Myocyte (in vitro differentiated cells): Measurements from ENCODE around the gene PCDHA4. TPM values are rescaled to one million over a fixed set of nuclear protein-coding genes. Genes with fewer than 3 reads are reported as not detected.

ENCODE experiments used
- DNase-seq: peaks from one replicate; pipeline ENCODE4 v3.0.0-alpha.2; 2012; ENCODE audit warnings: low read depth
- total RNA-seq: library from RNA; depleted of rRNA; stranded (reverse); fragments of >200 nt; gene quantifications from 2 replicates; pipeline ENCODE4 v1.2.3, GENCODE V29; 2014

The PCDHA4 gene
- total RNA-seq, 1 donor from 2014 or later, result 1.4 TPM

DNA sequence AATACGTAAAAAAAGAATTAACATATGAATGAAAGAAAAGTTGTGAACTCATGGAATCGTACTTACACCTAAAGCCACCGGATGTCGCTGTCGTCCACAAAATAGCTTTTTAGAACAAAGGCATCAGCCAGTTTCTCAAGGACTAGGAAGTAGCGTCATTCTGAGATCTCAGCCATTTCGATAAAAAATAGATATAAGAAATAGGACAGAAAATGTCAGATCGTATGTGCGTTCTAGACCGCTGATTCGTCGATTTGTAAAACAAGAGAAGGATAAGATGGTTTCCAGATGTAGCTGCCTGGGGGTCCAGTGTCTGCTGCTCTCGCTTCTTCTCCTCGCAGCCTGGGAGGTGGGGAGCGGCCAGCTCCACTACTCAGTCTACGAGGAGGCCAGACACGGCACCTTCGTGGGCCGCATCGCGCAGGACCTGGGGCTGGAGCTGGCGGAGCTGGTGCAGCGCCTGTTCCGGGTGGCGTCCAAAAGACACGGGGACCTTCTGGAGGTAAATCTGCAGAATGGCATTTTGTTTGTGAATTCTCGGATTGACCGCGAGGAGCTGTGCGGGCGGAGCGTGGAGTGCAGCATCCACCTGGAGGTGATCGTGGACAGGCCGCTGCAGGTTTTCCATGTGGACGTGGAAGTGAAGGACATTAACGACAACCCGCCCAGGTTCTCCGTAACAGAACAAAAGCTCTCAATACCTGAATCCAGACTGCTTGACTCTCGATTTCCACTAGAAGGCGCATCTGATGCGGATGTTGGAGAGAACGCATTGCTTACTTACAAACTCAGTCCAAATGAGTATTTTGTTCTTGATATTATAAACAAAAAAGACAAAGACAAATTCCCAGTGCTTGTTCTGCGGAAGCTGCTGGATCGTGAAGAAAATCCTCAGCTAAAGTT is 49.2 kb downstream of the PCDHA4 start, which contains the start of gene PCDHA10:
PCDHA10 (plus strand) TSS at position 126 of the 903 bp plus-strand sequence; CDS start at position 278, 152 bp downstream.
- DNase-seq, result peak; percentile 2

DNA sequence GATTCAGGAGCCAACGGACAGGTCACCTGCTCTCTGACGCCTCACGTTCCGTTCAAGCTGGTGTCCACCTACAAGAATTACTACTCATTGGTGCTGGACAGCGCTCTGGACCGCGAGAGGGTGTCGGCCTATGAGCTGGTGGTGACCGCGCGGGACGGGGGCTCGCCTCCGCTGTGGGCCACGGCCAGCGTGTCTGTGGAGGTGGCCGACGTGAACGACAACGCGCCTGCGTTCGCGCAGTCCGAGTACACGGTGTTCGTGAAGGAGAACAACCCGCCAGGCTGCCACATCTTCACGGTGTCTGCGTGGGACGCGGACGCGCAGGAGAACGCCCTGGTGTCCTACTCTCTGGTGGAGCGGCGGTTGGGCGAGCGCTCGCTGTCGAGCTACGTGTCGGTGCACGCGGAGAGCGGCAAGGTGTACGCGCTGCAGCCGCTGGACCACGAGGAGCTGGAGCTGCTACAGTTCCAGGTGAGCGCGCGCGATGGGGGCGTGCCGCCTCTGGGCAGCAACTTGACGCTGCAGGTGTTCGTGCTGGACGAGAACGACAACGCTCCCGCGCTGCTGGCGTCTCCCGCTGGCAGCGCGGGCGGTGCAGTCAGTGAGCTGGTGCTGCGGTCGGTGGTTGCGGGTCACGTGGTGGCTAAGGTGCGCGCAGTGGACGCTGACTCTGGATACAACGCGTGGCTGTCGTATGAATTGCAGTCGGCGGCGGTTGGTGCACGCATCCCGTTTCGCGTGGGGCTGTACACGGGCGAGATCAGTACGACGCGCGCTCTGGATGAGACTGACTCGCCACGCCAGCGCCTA is 50.5 kb downstream of the PCDHA4 start:
- no peak for DNase-seq

GRCh38 chr5:140857987-140858240 is 51.0 kb downstream of the PCDHA4 start:
- no peak for DNase-seq

DNA sequence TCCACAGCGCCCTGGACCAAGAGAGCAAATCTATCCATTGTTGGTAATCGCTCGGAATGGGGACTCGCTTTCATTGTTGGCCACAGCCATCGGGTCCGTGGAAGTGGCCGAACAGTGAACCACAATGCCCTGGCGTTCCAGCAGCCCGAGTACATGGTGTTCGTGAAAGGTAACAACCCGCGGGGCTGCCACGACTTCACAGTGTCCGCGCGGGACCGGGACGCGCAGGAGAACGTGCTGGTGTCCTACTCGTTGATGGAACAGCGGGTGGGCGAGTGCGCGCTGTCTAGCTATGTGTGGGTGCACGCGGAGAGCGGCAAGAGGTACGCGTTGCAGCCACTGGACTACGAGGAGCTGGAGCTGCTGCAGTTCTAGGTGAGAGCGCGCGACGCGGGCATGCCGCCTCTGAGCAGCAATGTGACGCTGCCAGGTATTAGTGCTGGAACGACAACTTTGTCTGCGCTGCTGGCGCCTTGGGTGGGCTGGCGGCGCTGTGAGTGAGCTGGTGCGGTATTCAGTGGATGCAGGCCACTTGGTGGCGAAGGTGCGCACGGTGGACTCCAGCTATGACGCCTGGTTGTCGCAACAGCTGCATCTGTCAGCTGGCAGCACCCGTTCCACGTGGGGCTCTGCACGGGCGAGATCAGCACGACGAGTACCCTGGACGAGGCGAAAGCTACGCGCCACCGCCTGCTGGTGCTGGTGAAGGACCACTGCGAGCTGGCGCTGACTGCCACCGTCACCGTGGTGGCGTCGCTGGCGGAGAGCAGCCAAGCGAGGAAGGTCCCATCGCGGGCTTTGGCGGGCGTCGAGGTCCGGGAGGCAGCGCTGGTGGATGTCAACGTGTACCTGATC is 55.8 kb downstream of the PCDHA4 start:
- no peak for DNase-seq

Other genes with a start within 250 kb of the PCDHA4 start
- gene SRA1, start 249.6 kb upstream of the PCDHA4 start, total RNA-seq, result 38.5 and 44.9 TPM in 2 replicates
- 22.9 and 23.2 TPM in 2 replicates for gene APBB3, start 242.5 kb upstream of the PCDHA4 start, total RNA-seq
- 40.0 and 40.5 TPM in 2 replicates for gene SLC35A4, start 242.2 kb upstream of the PCDHA4 start, total RNA-seq
- 0.21 and 0.64 TPM in 2 replicates for gene CD14, start 173.9 kb upstream of the PCDHA4 start, total RNA-seq
- 5.3 and 8.1 TPM in 2 replicates for gene TMCO6, start 167.6 kb upstream of the PCDHA4 start, total RNA-seq
- gene NDUFA2, start 159.4 kb upstream of the PCDHA4 start, total RNA-seq, result 46.7 and 51.4 TPM in 2 replicates
- 105 and 121 TPM in 2 replicates for gene IK, start 159.2 kb upstream of the PCDHA4 start, total RNA-seq
- 20.5 and 20.6 TPM in 2 replicates for gene WDR55, start 142.2 kb upstream of the PCDHA4 start, total RNA-seq
- gene DND1, start 133.5 kb upstream of the PCDHA4 start, total RNA-seq, result 0.52 and 1.0 TPM in 2 replicates
- gene HARS1, start 115.7 kb upstream of the PCDHA4 start, total RNA-seq, result 49.4 and 52.5 TPM in 2 replicates
- 24.4 and 30.9 TPM in 2 replicates for gene HARS2, start 115.6 kb upstream of the PCDHA4 start, total RNA-seq
- gene ZMAT2, start 106.6 kb upstream of the PCDHA4 start, total RNA-seq, result 46.7 and 61.3 TPM in 2 replicates
- gene PCDHA1, start 20.9 kb upstream of the PCDHA4 start, total RNA-seq, result 0.10 TPM in 1 of 2 replicates, not detected in the other
- 0.36 TPM in 1 of 2 replicates, not detected in the other for gene PCDHA2, start 12.2 kb upstream of the PCDHA4 start, total RNA-seq
- gene PCDHA3, start 6.0 kb upstream of the PCDHA4 start, total RNA-seq, result 0.16 TPM in 2 replicates
- 0.03 and 0.05 TPM in 2 replicates for gene PCDHA5, start 14.5 kb downstream of the PCDHA4 start, total RNA-seq
- 0.11 TPM in 1 of 2 replicates, not detected in the other for gene PCDHA6, start 20.9 kb downstream of the PCDHA4 start, total RNA-seq
- 0.36 and 0.48 TPM in 2 replicates for gene PCDHA7, start 27.2 kb downstream of the PCDHA4 start, total RNA-seq
- not detected in 2 replicates for gene PCDHA8, start 34.1 kb downstream of the PCDHA4 start, total RNA-seq
- gene PCDHA9, start 41.3 kb downstream of the PCDHA4 start, total RNA-seq, result under 0.01 and 0.03 TPM in 2 replicates
- gene PCDHA10, start 48.8 kb downstream of the PCDHA4 start, total RNA-seq, result 0.03 and 0.05 TPM in 2 replicates
- gene PCDHA11, start 61.9 kb downstream of the PCDHA4 start, total RNA-seq, result 0.13 and 0.26 TPM in 2 replicates
- gene PCDHA12, start 68.2 kb downstream of the PCDHA4 start, total RNA-seq, result 0.03 and 0.16 TPM in 2 replicates
- gene PCDHA13, start 75.1 kb downstream of the PCDHA4 start, total RNA-seq, result 0.05 TPM in 1 of 2 replicates, not detected in the other
- 0.05 and 0.10 TPM in 2 replicates for gene PCDHAC1, start 119.2 kb downstream of the PCDHA4 start, total RNA-seq
- gene PCDHAC2, start 159.4 kb downstream of the PCDHA4 start, total RNA-seq, result 0.05 and 0.10 TPM in 2 replicates
- not detected in 2 replicates for gene PCDHB1, start 244.3 kb downstream of the PCDHA4 start, total RNA-seq